Stimulated activated CD4-positive, alpha-beta T cell treated with anti-CD3 and anti-CD28 coated beads, TNF-alpha, amount 100 ng/mL, for 24 hours (primary cell): ENCODE measurements around the gene SAYSD1.
A peak's percentile ranks its signal among the peaks of the same experiment; 100 is the strongest.

Experiments
- DNase-seq, 3 experiments: peaks; one replicate each; pipeline ENCODE4 v3.0.0-alpha.2; 2020; ENCODE audit warnings: low read depth in 3 of 3

Gene SAYSD1

GRCh38 chr6:39108041-39108839, 6.7 kb downstream of the SAYSD1 start:
- DNase-seq, result no peak

DNA sequence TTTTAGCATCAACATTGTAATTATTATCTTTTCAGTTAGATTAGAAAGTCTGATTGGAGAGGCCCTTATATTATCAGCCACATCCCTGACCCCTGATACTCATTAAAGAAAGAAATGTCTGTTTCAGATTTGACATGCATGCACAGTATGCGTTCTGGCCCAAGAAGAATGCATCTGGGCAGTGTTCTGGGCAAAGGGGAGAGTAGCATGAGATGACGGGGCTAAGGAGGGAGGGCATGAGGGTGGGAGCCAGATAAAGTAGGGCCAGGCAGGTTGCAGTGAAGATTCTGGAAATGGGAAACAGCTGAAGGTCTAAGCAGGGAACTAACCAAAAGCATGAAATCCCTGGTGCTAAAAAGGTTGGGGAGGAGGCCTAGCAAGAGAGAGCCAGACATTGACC, 7.3 kb downstream of the SAYSD1 start:
- DNase-seq, result no peak

DNA sequence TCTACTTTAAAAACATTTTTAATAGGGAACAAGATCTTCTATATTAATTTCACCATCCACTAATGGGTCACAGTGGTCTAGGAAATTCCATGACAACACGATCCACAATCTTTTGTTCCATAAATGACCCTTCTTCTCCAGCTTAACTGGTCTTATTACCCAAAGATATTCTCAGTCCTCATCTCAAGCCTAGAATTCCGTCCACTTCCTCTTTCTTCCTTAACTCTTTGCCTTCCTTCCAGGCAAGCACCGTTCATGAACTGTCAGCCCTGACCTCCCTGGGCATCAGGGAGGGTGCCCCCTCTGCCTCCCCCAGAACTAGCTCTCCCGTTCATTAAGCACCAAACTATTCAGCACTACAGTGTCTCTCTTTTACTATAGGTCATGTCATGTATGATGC, 8.0 kb downstream of the SAYSD1 start:
- no peak for DNase-seq

DNA sequence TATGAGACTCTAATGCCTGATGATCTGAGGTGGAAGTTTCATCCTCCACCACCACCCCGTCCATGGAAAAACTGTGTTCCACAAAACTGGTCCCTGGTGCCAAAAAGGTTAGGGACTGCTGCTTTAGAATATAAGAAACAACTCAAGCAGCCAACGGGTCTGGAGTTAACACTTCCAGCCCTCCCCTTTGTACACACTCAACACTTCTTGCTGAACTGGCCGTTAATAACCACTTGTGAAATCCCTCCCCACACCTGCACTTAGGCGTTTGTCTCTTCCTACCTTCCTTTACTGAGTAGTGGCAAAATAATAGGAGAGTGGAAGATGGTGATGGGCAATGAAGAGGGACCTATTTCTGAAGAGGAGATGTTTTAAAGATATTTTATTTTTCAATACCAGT, 10.5 kb downstream of the SAYSD1 start:
- no peak for DNase-seq

DNA sequence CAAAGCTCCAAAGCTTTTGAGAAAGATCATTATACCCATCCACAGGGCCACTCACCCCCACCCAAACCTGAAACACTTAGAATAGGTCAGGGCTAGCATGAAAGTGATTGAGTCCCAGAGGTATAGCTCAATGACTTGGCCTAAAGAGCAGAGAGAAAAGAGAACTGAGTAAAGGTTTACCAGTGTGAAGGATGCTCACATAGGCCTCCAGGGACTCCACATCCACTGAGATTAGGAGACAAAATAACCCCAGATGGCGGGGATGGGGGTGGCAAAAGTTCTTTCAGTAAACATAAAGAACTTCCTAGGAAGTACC, 12.2 kb downstream of the SAYSD1 start:
- DNase-seq, result no peak

DNA sequence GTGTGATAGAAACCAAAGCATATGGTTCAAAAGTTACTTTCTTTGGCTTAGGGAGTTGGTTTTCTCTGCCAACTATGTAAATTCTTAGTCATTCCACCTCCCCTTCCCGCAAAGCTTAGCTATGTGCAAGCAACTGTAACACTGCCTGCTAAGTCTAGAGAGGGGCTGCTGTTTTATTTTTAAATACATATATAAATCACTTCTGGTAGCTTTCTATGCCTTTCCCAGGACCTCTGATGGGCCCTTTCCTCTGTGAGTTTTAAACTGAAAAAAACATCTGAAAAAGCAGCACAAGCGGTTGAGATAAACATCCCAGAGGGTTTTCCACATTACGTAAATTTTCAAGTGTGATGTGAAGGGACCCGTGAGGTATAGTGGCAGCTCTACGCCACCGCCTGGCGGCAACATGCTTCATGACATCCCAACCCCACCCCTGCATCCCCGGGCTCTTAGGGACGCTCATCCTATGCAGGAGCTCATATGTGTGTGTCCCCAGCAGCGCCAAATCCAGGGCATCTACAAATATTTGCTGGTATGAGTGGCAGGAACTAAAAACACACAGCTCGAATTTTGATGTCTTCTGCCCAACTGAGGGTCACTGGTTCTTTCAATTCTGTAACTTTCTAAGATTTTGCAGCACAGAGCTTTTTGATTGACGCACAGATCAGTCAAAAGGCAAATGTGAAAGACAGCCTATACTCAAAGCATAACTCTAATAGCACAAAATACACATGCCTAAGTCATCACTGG, 12.7 kb downstream of the SAYSD1 start:
- DNase-seq, result peak in 1 of 3 experiments; percentile 1

DNA sequence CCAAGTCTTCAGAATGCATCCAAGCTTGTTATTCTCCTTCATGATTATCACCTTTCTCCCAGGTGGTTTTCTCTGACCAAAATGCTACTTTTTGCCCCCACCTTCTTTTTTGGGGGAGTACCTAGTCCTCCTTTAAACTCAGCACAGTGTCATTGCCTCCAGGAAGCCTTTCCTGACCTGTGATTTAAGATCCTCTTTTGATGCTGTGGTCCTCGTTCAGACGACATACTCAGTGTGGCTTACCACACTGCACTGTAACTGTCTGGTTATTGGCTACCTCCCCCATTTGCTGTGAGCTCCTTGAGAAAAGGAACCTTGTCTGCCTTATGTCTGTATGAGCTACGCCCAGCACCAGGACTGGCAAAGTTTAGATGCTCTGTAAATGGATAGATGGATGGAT, 14.6 kb downstream of the SAYSD1 start:
- no peak for DNase-seq

- no peak for DNase-seq
Observed at GRCh38 chr6:39095578-39095977, 19.4 kb downstream of the SAYSD1 start.

DNA sequence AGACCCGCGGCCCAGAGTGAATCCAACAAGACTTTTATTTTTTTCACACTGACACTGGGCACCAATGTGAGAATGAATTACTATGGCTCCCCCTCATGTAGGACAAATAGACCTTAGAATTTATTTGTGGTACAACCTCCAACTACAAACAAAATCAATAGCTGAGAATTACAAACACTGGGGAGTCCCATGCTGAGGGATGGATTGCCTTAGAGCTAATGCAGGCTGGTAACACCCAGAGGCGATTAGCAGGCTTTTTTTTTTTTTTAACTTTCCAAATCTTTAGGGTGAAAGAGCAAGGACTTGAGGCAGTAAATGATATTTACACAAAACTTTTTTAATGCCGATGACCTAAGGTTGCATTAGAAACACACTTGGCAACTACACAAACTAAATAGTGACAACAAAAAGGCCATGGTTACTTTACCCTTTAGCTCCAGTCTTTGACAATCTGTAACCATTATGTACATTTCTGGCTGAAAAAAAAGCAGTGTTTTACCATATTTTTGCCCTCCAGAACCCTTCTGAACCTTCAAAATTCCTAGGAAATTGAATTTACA, 21.8 kb downstream of the SAYSD1 start:
- DNase-seq, result no peak

DNA sequence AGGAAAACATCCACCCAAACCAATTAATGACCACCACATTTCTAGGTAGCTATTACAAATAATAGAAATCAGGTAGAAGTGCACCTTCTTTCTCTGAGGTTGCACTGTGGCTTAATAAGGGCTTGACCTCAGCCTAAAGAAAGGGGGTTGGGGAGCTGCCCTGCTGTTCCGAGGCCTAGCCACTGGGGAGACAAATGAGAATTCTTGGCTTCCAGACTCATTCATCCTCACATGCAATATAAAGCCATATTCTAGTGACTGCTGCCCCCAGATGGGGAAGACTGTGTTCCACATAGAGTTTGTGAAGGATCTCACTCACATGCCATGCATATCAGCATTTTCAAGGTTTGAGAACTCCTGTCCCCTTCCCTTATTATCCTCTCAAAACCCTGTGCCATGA, 22.9 kb downstream of the SAYSD1 start:
- DNase-seq, result no peak

GRCh38 chr6:39091220-39091619, 23.8 kb downstream of the SAYSD1 start:
- no peak for DNase-seq

GRCh38 chr6:39090036-39090435, 24.9 kb downstream of the SAYSD1 start:
- DNase-seq, result no peak

DNA sequence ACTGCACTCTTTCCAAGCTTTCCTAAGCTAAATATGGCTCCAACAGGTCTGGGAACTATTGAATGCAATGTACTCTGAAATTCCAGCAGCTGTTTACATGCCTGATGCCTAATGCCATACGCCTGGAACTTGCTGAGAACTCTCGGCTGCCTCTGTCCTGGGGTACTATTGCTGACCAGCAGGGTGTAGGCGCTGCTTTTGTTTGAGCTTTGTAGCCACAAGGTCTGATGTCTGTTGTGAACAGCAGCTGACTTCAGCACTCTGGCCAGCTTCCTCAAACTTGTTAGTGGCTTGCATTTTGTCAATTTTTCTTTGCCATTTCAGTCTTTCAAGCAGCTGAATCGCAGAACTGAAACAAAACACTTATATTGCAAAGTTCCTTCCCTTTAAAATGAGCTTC, 26.7 kb downstream of the SAYSD1 start:
- no peak for DNase-seq

DNA sequence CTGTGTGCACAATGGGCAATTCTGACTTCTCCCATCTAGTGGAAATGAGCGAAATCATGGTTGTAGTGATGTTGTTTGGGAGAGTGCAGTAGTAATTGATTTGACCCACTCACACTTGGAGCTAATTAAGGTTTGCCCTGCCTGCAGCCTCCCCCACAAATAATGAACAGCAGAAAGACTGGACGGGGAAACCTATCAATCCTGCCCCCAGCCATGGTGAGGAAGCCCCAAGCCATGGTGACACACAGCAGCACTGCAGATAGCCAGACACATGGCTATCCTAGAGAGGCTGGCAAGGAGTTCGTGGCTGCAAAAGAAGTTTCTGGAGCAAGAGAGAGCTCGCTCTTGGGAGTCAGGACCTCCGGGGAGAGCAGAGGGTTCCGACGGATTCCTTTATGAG, 27.8 kb downstream of the SAYSD1 start:
- DNase-seq, result no peak

GRCh38 chr6:39086711-39087110, 28.3 kb downstream of the SAYSD1 start:
- DNase-seq, result no peak

DNA sequence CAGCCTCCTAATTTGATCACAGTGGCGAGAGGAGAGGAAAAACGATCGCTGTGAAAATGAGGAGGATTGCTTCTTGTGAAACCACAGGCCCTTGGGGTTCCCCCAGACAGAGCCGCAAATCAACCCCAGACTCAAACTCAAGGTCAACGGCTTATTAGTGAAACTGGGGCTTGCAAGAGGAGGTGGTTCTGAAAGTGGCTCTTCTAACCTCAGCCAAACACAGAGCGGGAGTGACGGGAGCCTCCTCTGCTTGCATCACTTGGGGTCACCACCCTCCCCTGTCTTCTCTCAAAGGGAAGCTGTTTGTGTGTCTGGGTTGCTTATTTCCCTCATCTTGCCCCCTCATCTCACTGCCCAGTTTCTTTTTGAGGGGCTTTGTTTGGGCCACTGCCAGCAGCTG, 28.7 kb downstream of the SAYSD1 start:
- peak in 2 of 3 experiments; percentile 2 to 25 for DNase-seq

GRCh38 chr6:39085129-39085797, 29.7 kb downstream of the SAYSD1 start:
- DNase-seq, result no peak

DNA sequence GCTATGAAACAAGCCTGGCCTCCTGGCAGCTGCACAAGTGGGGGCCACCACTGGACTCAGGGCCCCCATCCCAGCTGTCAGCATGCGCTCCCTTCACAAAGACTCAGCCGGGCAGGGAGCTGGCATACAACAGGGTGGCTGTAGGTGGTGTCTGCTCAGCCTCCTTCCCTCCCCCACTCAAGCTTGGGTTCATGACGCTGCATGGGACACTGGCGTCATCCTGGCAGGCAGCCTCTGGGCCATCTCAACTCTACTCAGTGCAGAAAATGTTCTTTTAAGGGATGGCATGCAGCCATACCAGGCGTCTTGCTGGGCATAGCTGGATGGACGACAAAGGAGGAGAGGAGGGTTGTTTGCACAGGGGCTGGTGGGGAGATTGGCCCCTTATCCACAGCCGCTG, 30.5 kb downstream of the SAYSD1 start:
- no peak for DNase-seq

GRCh38 chr6:39083231-39083634, 31.8 kb downstream of the SAYSD1 start:
- DNase-seq, result no peak

DNA sequence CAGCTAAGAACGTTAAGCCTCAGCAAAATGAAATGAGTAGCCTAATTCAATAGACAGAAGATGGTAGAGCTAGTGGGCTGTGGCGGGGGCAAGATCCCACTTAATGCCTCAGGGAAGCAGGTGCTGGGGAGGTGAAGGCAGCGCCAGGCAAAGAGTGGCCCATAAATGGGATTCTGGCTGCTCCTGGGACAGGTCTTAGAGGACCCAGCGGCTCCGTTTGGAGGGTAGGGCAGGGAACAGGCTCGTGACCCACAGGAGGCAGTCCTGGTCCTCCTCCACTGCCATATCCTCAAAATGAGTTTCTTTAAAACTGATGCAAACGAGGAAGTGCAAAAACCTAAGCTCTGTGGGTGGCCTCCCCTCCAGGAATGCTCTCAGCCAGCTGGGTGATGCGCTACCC, 32.7 kb downstream of the SAYSD1 start:
- no peak for DNase-seq

GRCh38 chr6:39080246-39080875, 34.6 kb downstream of the SAYSD1 start:
- no peak for DNase-seq
